SK-N-MC (cell line): ENCODE results near the gene ASTN2.

Experiments
- EZH2 ChIP-seq: fragments of 200-600 bp; sonication (generic); IDR thresholded peaks from one replicate; pipeline ENCODE4 v1.6.1; 2017; ENCODE audit warnings: antibody characterized with exemption
- FOXP2 ChIP-seq: optimal IDR thresholded peaks from 2 replicates; pipeline ENCODE3; 2011; ENCODE audit warnings: mild to moderate bottlenecking, moderate library complexity; ENCODE audit not compliant: insufficient read depth; ENCODE audit errors: extremely low read length, control extremely low read depth
- POLR2AphosphoS5 ChIP-seq: IDR thresholded peaks from 2 replicates; pipeline ENCODE4 v1.6.1; 2012; ENCODE audit warnings: mild to moderate bottlenecking, low read depth, low read length, borderline replicate concordance

DNA sequence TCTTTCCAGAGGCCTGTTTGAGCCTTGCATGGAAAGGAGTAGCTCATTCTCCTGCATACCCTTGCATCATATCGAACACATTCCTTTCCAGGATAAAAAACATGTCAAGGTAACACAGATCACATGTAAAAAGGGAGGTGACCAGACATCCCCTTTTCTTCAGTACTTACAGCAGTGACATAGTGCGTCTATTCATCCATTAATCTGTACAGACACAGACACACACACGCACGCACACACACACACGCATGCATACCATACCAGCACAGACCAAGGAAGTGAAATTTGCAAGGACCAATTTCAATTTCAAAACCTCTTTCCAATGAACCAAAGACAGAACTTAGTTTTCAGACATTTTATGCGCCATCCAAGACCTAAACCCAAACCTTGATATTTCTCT, 1005.2 kb downstream of the ASTN2 start:
- no peak for TF ChIP-seq EZH2
- TF ChIP-seq POLR2AphosphoS5 = no peak
- no peak for TF ChIP-seq FOXP2
